WTC11 (cell line): ENCODE data around the gene C17orf58.
"Not testable (repeated sequence)": the region's sequence is repeated elsewhere in the genome, so short reads cannot be mapped to it uniquely, and the experiment has no call there.

Source experiments
- SP1 ChIP-seq: sonication (generic); formaldehyde crosslinking; conservative IDR thresholded peaks from 2 replicates; pipeline ENCODE4 v1.8.1; 2022; ENCODE audit warnings: missing genetic modification reagents
- ZNF138 ChIP-seq: sonication (generic); formaldehyde crosslinking; conservative IDR thresholded peaks from 2 replicates; pipeline ENCODE4 v1.8.1; 2022; ENCODE audit warnings: mild to moderate bottlenecking, moderate library complexity, missing genetic modification reagents

- not testable (repeated sequence) for TF ChIP-seq ZNF138, SP1 (CRISPR knock-in tag)
Measured at GRCh38 chr17:67962156-67962555, 34.1 kb downstream of the C17orf58 start.
